ENCODE measurements around the gene MAGI3.

The MAGI3 gene

DNA sequence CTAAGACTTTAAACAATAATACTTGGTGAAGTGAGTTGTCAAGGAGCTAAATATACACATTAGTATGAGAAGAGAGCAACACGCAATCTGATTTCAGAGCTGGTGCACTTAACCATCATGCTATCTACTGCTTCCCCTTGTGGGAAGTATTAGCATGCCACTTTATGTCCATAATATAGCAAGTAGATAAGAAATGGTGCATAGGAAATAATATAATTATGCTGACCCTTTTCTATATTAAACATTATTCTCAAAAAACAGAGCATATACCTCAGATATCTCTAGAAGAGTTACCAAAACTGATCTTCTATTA, 63.4 kb downstream of the MAGI3 start:
- H2AFZ ChIP-seq (ENCODE audit: low read length), result no peak overlapping the region
- no peak overlapping the region for H3K18ac ChIP-seq (ENCODE audit: low read length)
- H2BK15ac ChIP-seq (ENCODE audit: low read length), result no peak overlapping the region
- no peak overlapping the region for H3K4me3 ChIP-seq (ENCODE audit: low read length in 2 of 2)
- no peak overlapping the region for H3K4ac ChIP-seq (ENCODE audit: low read length)
- H3K27ac ChIP-seq (replicated peaks; ENCODE audit: low read length), result no peak overlapping the region
- no peaks in the 10 kb centered on the region for H3K27me3 ChIP-seq (ENCODE audit: control insufficient read depth in 3 of 3, insufficient read depth in 3 of 3, low read depth in 1 of 3, low read length in 3 of 3)
- no peak overlapping the region for H4K8ac ChIP-seq (ENCODE audit: low read depth, low read length)
- H2BK12ac ChIP-seq (ENCODE audit: low read length), result no peak overlapping the region
- no CpG with 5 or more reads among the region's 1 CpG for WGBS, 2 donors (ENCODE audit: extremely low coverage in 2 of 2, insufficient read length in 2 of 2, insufficient replicate concordance in 1 of 2)
- no peak overlapping the region for H3K14ac ChIP-seq (ENCODE audit: low read length)
- H3K79me1 ChIP-seq (ENCODE audit: low read depth, low read length), result peaks cover 4% of the 10 kb centered on the region
- H3K4me1 ChIP-seq (ENCODE audit: control insufficient read depth in 2 of 2, insufficient read depth in 1 of 2, low read depth in 1 of 2, low read length in 2 of 2), result no peaks in the 10 kb centered on the region
- peaks cover 0 to 7% of the 10 kb centered on the region in 2 donors for H3K9me3 ChIP-seq (replicated peaks in 1 of 2; ENCODE audit: control insufficient read depth in 2 of 2, insufficient read depth in 1 of 2, low read depth in 1 of 2, low read length in 2 of 2)
- H2BK5ac ChIP-seq (ENCODE audit: low read length), result no peak overlapping the region
- DNase-seq (ENCODE audit: low spot score), result no peak
- H2AK5ac ChIP-seq (ENCODE audit: low read depth, low read length), result no peak overlapping the region
- H3K9ac ChIP-seq (ENCODE audit: low read depth, low read length, poor library complexity), result no peak overlapping the region
- H2BK120ac ChIP-seq (ENCODE audit: low read depth, low read length), result no peak overlapping the region
- no peaks in the 10 kb centered on the region for H3K36me3 ChIP-seq (replicated peaks in 1 of 2; ENCODE audit: control insufficient read depth in 2 of 2, insufficient read depth in 2 of 2, low read length in 2 of 2)
- H3K4me2 ChIP-seq (ENCODE audit: insufficient read depth, low read length, poor library complexity, severe bottlenecking), result no peak overlapping the region
- no peak overlapping the region for H4K91ac ChIP-seq (ENCODE audit: low read depth, low read length, poor library complexity)
- no peak overlapping the region for H3K23ac ChIP-seq (ENCODE audit: low read depth, low read length, poor library complexity)

DNA sequence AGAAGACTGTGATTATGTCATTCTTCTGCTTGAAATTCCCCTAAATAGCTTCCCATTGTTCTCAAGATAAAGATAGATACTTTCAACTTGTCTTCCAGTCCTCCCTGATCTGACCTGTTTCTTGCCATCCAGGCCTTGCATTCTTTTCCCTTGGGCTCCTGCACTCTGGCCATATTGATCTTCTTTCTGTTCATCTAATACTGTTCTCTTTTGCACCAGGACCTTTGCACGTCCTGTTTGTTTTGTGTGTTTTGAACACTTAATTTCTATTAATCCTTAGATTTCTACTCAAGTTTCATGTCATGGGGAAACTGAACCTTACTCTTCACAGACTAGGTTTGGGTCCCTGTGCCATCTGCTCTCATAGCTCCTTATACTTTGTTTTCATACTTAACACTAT, 65.1 kb downstream of the MAGI3 start:
- Histone ChIP-seq H2BK5ac (ENCODE audit: low read length) (no peak overlapping the region), H2BK15ac (ENCODE audit: low read length) (no peak overlapping the region), H3K18ac (ENCODE audit: low read length) (no peak overlapping the region), H4K91ac (ENCODE audit: low read depth, low read length, poor library complexity) (no peak overlapping the region), H3K9me3 (replicated peaks in 1 of 2; ENCODE audit: control insufficient read depth in 2 of 2, insufficient read depth in 1 of 2, low read depth in 1 of 2, low read length in 2 of 2) (peaks cover 0 to 11% of the 10 kb centered on the region in 2 donors), H3K79me1 (ENCODE audit: low read depth, low read length) (peaks cover 4% of the 10 kb centered on the region), H3K4me2 (ENCODE audit: insufficient read depth, low read length, poor library complexity, severe bottlenecking) (no peak overlapping the region), H3K9ac (ENCODE audit: low read depth, low read length, poor library complexity) (no peak overlapping the region), H3K27ac (replicated peaks; ENCODE audit: low read length) (no peak overlapping the region), H4K8ac (ENCODE audit: low read depth, low read length) (no peak overlapping the region), H3K27me3 (ENCODE audit: control insufficient read depth in 3 of 3, insufficient read depth in 3 of 3, low read depth in 1 of 3, low read length in 3 of 3) (no peaks in the 10 kb centered on the region), H2AFZ (ENCODE audit: low read length) (no peak overlapping the region), H3K4me1 (ENCODE audit: control insufficient read depth in 2 of 2, insufficient read depth in 1 of 2, low read depth in 1 of 2, low read length in 2 of 2) (no peaks in the 10 kb centered on the region), H3K14ac (ENCODE audit: low read length) (no peak overlapping the region), H2BK12ac (ENCODE audit: low read length) (no peak overlapping the region), H3K4ac (ENCODE audit: low read length) (no peak overlapping the region), H3K4me3 (ENCODE audit: low read length in 2 of 2) (no peak overlapping the region), H3K36me3 (replicated peaks in 1 of 2; ENCODE audit: control insufficient read depth in 2 of 2, insufficient read depth in 2 of 2, low read length in 2 of 2) (peaks cover 0 to 5% of the 10 kb centered on the region in 2 donors), H2BK120ac (ENCODE audit: low read depth, low read length) (no peak overlapping the region), H3K23ac (ENCODE audit: low read depth, low read length, poor library complexity) (no peak overlapping the region), H2AK5ac (ENCODE audit: low read depth, low read length) (no peak overlapping the region)
- WGBS, 2 donors (ENCODE audit: extremely low coverage in 2 of 2, insufficient read length in 2 of 2, insufficient replicate concordance in 1 of 2), result no CpG with 5 or more reads among the region's 1 CpG
- DNase-seq (ENCODE audit: low spot score), result no peak

DNA sequence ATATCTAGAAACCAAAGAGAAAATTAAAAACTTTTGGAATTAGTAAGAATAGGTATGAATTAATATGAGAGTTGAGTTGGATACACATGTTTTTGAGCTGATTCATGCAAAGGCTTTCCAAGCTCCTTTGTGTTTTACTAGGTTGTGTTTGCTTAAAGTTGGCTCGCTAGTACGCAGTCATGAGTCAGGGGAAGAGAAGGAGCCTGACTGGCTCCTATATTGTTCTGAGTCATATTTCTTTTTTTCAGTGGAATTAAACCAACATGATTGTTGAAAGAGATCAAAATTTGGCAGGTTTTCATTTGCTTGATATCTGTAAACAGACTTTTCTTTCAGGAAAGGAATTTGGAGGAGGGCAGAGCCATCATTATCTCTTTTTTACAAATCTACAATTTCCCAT, 66.7 kb downstream of the MAGI3 start:
- Histone ChIP-seq H2AK5ac (ENCODE audit: low read depth, low read length) (no peak overlapping the region), H3K4me1 (ENCODE audit: control insufficient read depth in 2 of 2, insufficient read depth in 1 of 2, low read depth in 1 of 2, low read length in 2 of 2) (no peaks in the 10 kb centered on the region), H3K4me2 (ENCODE audit: insufficient read depth, low read length, poor library complexity, severe bottlenecking) (no peak overlapping the region), H3K27me3 (ENCODE audit: control insufficient read depth in 3 of 3, insufficient read depth in 3 of 3, low read depth in 1 of 3, low read length in 3 of 3) (no peaks in the 10 kb centered on the region), H3K18ac (ENCODE audit: low read length) (no peak overlapping the region), H3K36me3 (replicated peaks in 1 of 2; ENCODE audit: control insufficient read depth in 2 of 2, insufficient read depth in 2 of 2, low read length in 2 of 2) (peaks cover 0 to 5% of the 10 kb centered on the region in 2 donors), H4K8ac (ENCODE audit: low read depth, low read length) (no peak overlapping the region), H3K23ac (ENCODE audit: low read depth, low read length, poor library complexity) (no peak overlapping the region), H2BK12ac (ENCODE audit: low read length) (no peak overlapping the region), H3K79me1 (ENCODE audit: low read depth, low read length) (peaks cover 4% of the 10 kb centered on the region), H3K4ac (ENCODE audit: low read length) (no peak overlapping the region), H3K9me3 (replicated peaks in 1 of 2; ENCODE audit: control insufficient read depth in 2 of 2, insufficient read depth in 1 of 2, low read depth in 1 of 2, low read length in 2 of 2) (peaks cover 0 to 14% of the 10 kb centered on the region in 2 donors), H2AFZ (ENCODE audit: low read length) (no peak overlapping the region), H2BK120ac (ENCODE audit: low read depth, low read length) (no peak overlapping the region), H3K14ac (ENCODE audit: low read length) (no peak overlapping the region), H3K27ac (replicated peaks; ENCODE audit: low read length) (no peak overlapping the region), H3K9ac (ENCODE audit: low read depth, low read length, poor library complexity) (no peak overlapping the region), H3K4me3 (ENCODE audit: low read length in 2 of 2) (no peak overlapping the region), H2BK15ac (ENCODE audit: low read length) (no peak overlapping the region), H2BK5ac (ENCODE audit: low read length) (no peak overlapping the region), H4K91ac (ENCODE audit: low read depth, low read length, poor library complexity) (no peak overlapping the region)
- no peak for DNase-seq (ENCODE audit: low spot score)
- WGBS, 2 donors (ENCODE audit: extremely low coverage in 2 of 2, insufficient read length in 2 of 2, insufficient replicate concordance in 1 of 2), result no CpG with 5 or more reads among the region's 2 CpGs

DNA sequence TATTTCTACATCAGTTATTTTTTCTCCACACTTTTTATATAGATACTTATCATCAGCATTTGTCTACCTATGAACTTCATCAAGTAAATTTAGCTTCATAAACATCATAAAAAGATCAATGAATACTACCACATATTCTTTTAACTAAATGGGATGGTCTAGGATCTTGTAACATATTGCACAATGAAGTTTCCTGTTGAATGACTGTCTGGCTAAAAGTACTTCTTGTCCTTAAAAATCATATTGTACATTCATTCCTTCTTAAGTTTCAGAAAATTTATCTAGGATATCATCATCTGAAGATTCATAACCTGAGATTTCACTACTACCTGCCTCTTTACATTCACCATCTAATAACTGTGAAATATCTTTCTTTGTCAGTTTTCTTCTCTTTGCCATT, 69.0 kb downstream of the MAGI3 start:
- Histone ChIP-seq H3K14ac (ENCODE audit: low read length) (no peak overlapping the region), H3K23ac (ENCODE audit: low read depth, low read length, poor library complexity) (no peak overlapping the region), H2AFZ (ENCODE audit: low read length) (no peak overlapping the region), H2BK5ac (ENCODE audit: low read length) (no peak overlapping the region), H3K4me1 (ENCODE audit: control insufficient read depth in 2 of 2, insufficient read depth in 1 of 2, low read depth in 1 of 2, low read length in 2 of 2) (no peaks in the 10 kb centered on the region), H4K8ac (ENCODE audit: low read depth, low read length) (no peak overlapping the region), H3K9ac (ENCODE audit: low read depth, low read length, poor library complexity) (no peak overlapping the region), H3K4ac (ENCODE audit: low read length) (no peak overlapping the region), H3K18ac (ENCODE audit: low read length) (no peak overlapping the region), H2AK5ac (ENCODE audit: low read depth, low read length) (no peak overlapping the region), H2BK15ac (ENCODE audit: low read length) (no peak overlapping the region), H3K36me3 (replicated peaks in 1 of 2; ENCODE audit: control insufficient read depth in 2 of 2, insufficient read depth in 2 of 2, low read length in 2 of 2) (peaks cover 0 to 5% of the 10 kb centered on the region in 2 donors), H3K9me3 (replicated peaks in 1 of 2; ENCODE audit: control insufficient read depth in 2 of 2, insufficient read depth in 1 of 2, low read depth in 1 of 2, low read length in 2 of 2) (peaks cover 0 to 14% of the 10 kb centered on the region in 2 donors), H4K91ac (ENCODE audit: low read depth, low read length, poor library complexity) (no peak overlapping the region), H3K4me2 (ENCODE audit: insufficient read depth, low read length, poor library complexity, severe bottlenecking) (no peak overlapping the region), H3K4me3 (ENCODE audit: low read length in 2 of 2) (no peak overlapping the region), H3K27me3 (ENCODE audit: control insufficient read depth in 3 of 3, insufficient read depth in 3 of 3, low read depth in 1 of 3, low read length in 3 of 3) (no peaks in the 10 kb centered on the region), H2BK120ac (ENCODE audit: low read depth, low read length) (no peak overlapping the region), H3K27ac (replicated peaks; ENCODE audit: low read length) (no peak overlapping the region), H3K79me1 (ENCODE audit: low read depth, low read length) (no peaks in the 10 kb centered on the region), H2BK12ac (ENCODE audit: low read length) (no peak overlapping the region)
- no peak for DNase-seq (ENCODE audit: low spot score)
